DMS79 treated with DMSO at 0.1 percent for 48 hours (cell line): ENCODE data around the gene VKORC1.

Experiments used
- DNase-seq: peaks from one replicate; lab custom pipeline; 2025; lab: John Stamatoyannopoulos, UW

VKORC1 gene

DNA sequence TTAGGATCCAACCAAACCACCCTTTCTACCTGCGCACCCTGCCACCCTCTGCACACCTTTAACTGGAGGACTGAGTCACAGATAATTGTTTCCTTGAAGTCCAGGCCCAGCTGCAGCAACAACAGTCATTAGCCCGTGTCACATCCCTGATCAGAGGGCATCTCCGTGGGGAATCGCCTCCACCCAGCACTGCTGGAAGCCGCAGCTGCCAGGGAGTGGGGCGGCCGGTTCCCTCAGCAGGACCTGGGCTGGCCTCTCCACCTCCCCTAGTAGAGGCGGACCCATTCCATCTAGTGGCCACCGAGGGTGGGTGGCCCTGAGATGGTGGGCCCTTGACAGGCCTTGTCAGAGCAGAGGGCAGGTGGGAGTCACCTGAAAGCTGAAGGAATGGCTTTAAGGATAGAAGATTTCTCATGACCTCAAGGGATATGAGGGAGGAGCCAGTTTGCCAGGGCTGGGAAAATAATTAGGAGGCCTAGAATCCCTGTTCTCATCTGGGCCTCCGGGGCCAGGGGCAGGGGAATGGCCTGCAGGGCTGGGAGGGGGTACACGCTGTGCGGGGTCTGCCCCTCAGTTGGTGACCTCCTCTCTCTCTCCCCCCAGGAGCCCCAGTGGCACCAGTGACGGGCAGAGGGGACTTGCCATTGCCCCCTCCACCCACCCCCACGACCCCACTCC lies 12.1 kb downstream of the VKORC1 start:
- DNase-seq: no peak

- no peak for DNase-seq
Measured at GRCh38 chr16:31081428-31082351, 12.9 kb downstream of the VKORC1 start.

DNA sequence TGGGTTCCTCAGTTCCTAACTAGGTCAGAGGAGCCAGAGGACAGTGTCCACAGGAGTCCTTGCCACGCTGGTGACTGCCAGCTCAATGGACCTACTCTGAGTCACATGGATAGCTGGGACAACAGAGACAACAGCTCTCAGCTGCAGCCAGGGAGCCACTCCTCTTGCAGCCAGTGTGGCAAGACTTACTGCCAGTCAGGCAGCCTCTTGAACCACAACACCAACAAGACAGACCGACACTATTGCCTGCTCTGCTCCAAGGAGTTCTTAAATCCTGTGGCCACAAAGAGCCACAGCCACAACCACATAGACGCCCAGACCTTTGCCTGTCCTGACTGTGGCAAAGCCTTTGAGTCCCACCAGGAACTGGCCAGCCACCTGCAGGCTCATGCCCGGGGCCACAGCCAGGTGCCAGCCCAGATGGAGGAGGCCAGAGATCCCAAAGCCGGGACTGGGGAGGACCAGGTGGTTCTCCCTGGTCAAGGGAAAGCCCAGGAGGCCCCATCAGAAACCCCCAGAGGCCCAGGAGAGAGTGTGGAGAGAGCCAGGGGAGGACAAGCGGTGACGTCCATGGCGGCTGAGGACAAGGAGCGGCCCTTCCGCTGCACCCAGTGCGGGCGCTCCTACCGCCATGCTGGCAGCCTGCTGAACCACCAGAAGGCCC lies 13.7 kb downstream of the VKORC1 start:
- no peak for DNase-seq

- DNase-seq: no peak
Measured at GRCh38 chr16:31080035-31080629, 14.5 kb downstream of the VKORC1 start.

DNA sequence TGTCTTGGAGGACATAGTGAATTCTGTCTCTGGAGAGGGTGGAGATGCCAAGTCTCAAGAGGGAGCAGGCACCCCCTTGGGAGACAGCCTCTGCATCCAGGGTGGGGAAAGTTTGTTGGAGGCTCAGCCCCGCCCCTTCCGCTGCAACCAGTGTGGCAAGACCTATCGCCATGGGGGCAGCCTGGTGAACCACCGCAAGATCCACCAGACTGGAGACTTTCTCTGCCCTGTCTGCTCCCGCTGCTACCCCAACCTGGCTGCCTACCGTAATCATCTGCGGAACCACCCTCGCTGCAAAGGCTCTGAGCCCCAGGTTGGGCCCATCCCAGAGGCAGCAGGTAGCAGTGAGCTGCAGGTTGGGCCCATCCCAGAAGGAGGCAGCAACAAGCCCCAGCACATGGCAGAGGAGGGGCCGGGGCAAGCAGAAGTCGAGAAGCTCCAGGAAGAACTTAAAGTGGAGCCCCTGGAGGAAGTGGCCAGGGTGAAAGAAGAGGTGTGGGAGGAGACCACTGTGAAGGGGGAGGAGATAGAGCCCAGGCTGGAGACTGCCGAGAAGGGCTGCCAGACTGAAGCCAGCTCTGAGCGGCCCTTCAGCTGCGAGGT lies 15.2 kb downstream of the VKORC1 start:
- no peak for DNase-seq

DNA sequence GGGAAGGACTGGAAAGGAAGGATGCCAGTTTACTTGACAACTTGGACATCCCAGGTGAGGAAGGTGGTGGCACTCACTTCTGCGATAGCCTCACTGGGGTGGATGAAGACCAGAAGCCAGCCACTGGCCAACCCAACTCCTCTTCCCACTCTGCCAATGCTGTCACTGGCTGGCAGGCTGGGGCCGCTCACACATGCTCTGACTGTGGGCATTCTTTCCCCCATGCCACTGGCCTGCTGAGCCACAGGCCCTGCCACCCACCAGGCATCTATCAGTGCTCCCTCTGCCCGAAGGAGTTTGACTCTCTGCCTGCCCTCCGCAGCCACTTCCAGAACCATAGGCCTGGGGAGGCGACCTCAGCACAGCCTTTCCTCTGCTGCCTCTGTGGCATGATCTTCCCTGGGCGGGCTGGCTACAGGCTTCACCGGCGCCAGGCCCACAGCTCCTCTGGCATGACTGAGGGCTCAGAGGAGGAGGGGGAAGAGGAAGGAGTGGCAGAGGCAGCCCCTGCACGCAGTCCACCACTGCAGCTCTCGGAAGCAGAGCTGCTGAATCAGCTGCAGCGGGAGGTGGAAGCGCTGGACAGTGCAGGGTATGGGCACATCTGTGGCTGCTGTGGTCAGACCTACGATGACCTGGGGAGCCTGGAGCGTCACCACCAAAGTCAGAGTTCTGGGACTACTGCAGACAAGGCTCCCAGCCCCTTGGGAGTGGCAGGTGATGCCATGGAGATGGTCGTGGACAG lies 15.8 kb downstream of the VKORC1 start:
- no peak for DNase-seq

DNA sequence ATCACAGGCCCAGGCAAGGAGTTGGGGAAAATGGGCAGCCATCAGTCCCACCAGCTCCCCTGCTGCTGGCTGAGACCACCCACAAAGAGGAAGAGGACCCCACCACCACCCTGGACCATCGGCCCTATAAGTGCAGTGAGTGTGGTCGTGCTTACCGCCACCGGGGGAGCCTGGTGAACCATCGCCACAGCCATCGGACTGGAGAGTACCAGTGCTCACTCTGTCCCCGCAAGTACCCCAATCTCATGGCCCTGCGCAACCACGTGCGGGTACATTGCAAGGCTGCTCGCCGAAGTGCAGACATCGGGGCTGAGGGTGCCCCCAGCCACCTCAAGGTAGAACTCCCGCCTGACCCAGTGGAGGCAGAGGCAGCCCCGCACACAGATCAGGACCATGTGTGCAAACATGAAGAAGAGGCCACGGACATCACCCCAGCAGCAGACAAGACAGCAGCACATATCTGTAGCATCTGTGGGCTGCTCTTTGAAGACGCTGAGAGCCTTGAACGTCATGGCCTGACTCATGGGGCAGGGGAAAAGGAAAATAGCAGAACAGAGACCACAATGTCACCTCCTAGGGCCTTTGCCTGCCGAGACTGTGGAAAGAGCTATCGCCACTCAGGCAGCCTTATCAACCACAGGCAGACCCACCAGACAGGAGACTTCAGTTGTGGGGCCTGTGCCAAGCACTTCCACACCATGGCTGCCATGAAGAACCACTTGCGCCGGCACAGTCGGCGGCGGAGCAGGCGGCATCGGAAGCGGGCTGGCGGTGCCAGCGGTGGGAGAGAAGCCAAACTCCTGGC lies 16.8 kb downstream of the VKORC1 start:
- no peak for DNase-seq

DNA sequence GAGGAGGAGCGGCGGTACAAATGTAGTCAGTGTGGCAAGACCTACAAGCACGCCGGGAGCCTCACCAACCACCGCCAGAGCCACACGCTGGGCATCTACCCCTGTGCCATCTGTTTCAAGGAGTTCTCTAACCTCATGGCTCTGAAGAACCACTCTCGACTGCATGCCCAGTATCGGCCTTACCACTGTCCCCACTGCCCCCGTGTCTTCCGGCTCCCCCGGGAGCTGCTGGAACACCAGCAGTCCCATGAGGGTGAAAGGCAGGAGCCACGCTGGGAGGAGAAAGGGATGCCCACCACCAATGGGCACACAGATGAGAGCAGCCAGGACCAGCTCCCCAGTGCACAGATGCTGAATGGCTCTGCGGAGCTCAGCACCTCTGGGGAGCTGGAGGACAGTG lies 17.6 kb downstream of the VKORC1 start:
- no peak for DNase-seq

- DNase-seq: no peak
Measured at GRCh38 chr16:31076319-31076718, 18.3 kb downstream of the VKORC1 start.

DNA sequence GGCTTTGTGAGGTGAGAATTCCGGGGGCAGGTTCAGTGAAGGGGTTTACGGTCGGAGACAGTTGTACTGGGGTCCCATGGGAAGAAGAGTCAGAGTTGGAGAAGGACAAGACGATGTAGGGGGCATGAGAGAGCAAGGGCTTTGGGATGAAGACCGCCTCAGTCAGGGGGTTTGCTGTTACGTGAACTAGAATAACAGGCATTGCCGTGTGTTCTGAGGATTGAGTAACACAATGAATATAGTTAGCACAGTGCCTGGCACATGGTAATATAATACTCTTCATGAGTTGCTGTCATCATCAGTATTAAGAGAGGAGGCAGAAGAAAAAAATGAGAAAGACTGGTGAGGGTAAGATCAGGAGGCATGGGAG lies 19.8 kb downstream of the VKORC1 start:
- no peak for DNase-seq

GRCh38 chr16:31073970-31074813 lies 20.4 kb downstream of the VKORC1 start, which contains the start of the genes ZNF646 and ZNF668:
ZNF646 (plus strand) TSS chr16:31074422; CDS start chr16:31076325, 1,903 bp downstream.
ZNF668 (minus strand) TSS chr16:31074240; CDS start chr16:31064459, 9,781 bp downstream.
- DNase-seq: peak; percentile 98

DNA sequence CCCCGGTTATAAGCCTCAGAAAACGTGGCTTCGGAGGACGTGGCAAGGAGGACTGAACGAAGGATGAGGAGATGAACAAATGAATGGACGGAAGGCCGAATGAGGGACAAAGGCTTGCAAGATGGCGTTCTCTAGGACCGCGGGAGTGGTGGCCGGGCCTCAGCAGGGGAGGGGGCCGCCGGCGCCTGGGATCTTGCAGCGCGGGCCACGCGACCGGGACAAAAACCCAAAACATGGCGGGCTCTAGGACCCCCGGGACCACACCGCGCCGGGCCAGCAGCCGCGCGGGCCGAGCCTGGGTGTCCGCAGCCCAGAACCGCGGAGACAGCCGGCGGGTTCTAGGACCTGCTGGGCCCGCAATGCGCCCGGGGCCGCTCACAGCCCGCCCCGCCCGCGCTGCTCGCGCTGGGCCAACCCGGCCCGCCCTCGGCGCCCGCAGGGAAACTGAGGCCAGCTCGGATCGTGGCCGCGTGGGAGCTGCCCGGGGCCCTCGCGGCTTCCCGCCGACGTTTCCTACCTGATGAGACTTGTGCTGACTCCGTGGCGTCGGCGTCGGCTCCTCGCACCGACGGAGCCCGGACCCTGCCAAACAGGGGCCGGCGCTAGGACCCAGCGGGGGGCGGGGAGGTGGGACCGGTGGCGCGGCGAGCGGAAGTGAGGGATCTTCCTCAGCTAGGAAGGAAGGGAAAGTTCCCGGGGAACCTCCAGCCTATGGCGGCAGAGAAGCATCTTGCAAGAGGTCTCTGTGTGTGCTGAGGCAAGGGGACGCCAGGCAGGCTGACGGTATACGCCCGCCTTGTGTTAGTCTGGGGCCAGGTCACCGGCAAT lies 21.2 kb downstream of the VKORC1 start:
- DNase-seq: peak; percentile 75

DNA sequence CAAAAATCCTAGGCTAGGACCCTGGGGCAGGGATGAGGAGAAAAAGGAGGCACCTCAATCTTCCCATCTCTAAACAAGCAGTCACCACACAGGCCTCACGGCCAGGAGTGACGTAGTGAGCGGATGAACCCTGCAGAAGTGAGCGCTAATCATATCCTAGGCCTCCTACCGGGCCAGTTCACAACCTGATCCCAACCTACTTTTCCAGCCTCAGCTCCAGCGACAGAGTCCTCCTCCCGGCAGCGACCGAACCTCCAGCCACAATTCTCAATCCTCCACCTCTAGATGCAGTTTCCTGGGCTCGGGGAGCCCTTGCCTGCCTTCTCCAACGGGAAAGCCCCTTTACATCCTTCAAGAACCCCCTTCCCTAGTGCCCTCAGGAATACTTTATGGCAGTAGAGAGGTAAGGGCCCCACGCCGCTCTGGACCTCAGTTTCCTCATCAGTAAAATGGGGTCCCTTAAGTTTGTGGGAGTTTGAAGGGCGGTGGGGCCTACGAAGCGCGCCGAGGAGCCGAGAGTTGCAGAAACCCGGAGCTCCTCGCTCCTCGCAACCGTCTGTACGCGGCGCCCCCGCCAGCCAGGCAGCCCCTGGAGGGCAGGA lies 22.0 kb downstream of the VKORC1 start:
- peak; percentile 19 for DNase-seq

- peak; percentile 6 for DNase-seq
Measured at GRCh38 chr16:31071861-31072260, 22.7 kb downstream of the VKORC1 start.

- DNase-seq: no peak
Measured at GRCh38 chr16:31067342-31067741, 27.3 kb downstream of the VKORC1 start.

DNA sequence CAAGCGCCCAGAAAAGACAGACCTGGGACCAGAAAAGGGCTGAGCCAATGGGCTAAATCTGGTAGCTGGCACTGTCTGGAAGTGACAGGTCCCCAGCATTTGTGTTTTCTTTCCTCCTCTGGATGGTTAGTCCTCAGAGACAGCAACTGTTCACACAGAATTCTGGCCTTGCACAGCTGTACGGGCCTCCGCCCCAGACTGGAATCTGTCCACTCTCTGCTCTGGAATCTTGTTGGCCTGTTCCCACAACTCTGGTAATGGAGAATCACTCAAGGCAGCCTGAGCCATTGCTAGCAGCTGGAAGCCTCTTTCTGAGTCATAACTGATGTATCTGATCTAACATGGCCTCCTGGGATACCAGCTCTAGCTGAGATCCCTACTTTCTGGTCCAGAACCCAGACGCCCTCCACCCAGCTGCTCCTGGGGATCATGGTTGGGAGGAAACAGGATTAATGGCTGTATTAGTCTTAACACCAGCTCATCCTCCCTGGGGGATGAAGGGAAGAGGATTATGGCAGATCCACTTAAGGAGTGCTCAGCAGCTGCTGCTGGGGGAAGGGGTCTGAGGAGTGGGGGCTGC lies 29.6 kb downstream of the VKORC1 start:
- DNase-seq: no peak

DNA sequence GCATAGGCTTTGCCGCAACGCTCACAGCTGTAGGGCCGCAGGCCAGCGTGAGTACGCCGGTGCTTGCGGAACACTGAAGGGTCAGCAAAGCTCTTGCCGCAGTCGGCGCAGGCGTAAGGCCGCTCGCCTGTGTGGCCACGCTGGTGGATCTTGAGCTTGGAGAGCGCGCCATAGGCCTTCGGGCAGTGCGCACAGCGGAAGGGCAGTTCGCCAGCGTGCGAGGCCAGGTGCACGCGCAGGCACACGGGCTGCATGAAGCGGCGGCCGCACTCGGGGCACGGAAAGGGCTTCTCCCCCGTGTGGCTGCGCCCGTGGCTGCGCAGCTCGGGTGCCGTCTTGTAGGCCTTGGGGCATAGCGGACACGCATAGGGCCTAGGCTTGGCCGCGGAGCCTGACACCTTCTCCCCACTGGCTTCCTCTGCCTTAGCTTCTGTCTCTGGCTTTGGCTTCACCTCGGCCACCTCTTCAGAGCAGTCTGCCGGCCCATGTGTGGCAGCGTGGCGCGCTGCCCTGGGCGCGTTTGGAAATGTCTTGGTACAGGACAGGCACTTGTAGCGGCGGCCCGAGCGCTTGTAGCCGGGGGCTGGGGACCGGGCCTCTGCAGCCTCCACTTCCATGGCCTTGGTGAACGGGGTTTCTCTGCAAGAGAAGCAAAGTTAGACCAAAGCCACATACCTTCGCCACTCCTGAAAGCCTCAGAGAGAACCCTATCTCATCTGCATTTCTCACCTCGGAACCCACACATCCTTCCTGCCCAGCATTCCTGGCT lies 30.6 kb downstream of the VKORC1 start:
- no peak for DNase-seq
